ENCODE results near the gene HS3ST6. TPM values are rescaled to one million over a fixed set of nuclear protein-coding genes. Genes with fewer than 3 reads are reported as not detected.

The HS3ST6 gene
- total and polyA plus RNA-seq, 2 of the 13 experiments (the other 11 are each of a cell fraction or from before 2014, with no cell fraction given): not detected

- TF ChIP-seq HBP1 (CRISPR knock-in tag; IDR thresholded peaks at IDR 0.05; ENCODE audit: low read depth): peak; percentile 89
- peak; percentile 96 for TF ChIP-seq TARDBP (CRISPR knock-in tag; IDR thresholded peaks at IDR 0.05)
- peak; percentile 69 for TF ChIP-seq ZBTB26 (CRISPR knock-in tag; IDR thresholded peaks at IDR 0.05; ENCODE audit: borderline replicate concordance)
- no peak for TF ChIP-seq PRPF4 (IDR thresholded peaks at IDR 0.05; ENCODE audit: low read depth, low read length, poor library complexity, severe bottlenecking)
- TF ChIP-seq E2F1 (CRISPR knock-in tag; IDR thresholded peaks at IDR 0.05): 0 out of 2 replicates have a peak, but pooled peaks have one; percentile 32
- peak; percentile 35 for TF ChIP-seq GABPB1 (CRISPR knock-in tag; IDR thresholded peaks at IDR 0.05)
- no peak for TF ChIP-seq RFX1 (IDR thresholded peaks at IDR 0.05)
- TF ChIP-seq ZNF362 (CRISPR knock-in tag; IDR thresholded peaks at IDR 0.05; ENCODE audit: borderline replicate concordance): 0 out of 2 replicates have a peak, but pooled peaks have one; percentile 1
- TF ChIP-seq JUNB (CRISPR knock-in tag; IDR thresholded peaks at IDR 0.05; ENCODE audit: borderline replicate concordance): no peak
- TF ChIP-seq KLF13 (CRISPR knock-in tag; IDR thresholded peaks at IDR 0.05): no peak; the same call in none of the 2 replicates
- TF ChIP-seq ZNF605 (CRISPR knock-in tag; IDR thresholded peaks at IDR 0.05): peak; percentile 25; the same call in 1 of the 2 replicates
- TF ChIP-seq MLLT10 (CRISPR knock-in tag; IDR thresholded peaks at IDR 0.05): no peak
- TF ChIP-seq CREB1 (IDR thresholded peaks at IDR 0.05): no peak
- TF ChIP-seq CREB1 (CRISPR knock-in tag; IDR thresholded peaks at IDR 0.05): 0 out of 2 replicates have a peak, but pooled peaks have one; percentile 50
- TF ChIP-seq ARNTL (CRISPR knock-in tag; IDR thresholded peaks at IDR 0.05): peak; percentile 91
- TF ChIP-seq ZNF225 (CRISPR knock-in tag; IDR thresholded peaks at IDR 0.05): no peak
- no peak for TF ChIP-seq GRHL1 (CRISPR knock-in tag; conservative IDR thresholded peaks at IDR 0.05)
- TF ChIP-seq ZNF33A (CRISPR knock-in tag; IDR thresholded peaks at IDR 0.05; ENCODE audit: borderline replicate concordance): no peak
- no peak for TF ChIP-seq HCFC1 (IDR thresholded peaks at IDR 0.05; ENCODE audit: low read depth, low read length)
- peak; percentile 97 for TF ChIP-seq HNF4A (CRISPR knock-in tag; IDR thresholded peaks at IDR 0.05)
- TF ChIP-seq ZFX (CRISPR knock-in tag; IDR thresholded peaks at IDR 0.05; ENCODE audit: low read depth): peak; percentile 79
- peak; percentile 75; the same call in 1 of the 2 replicates for TF ChIP-seq ZNF772 (CRISPR knock-in tag; IDR thresholded peaks at IDR 0.05)
- TF ChIP-seq ELF3 (CRISPR knock-in tag; IDR thresholded peaks at IDR 0.05): no peak
Measured at GRCh38 chr16:1940273-1941161, 22.3 kb upstream of the HS3ST6 start (continued).
